Endothelial cell of umbilical vein (primary cell): ENCODE results near the gene ATAD1. TPM values are rescaled to one million over a fixed set of nuclear protein-coding genes. Genes with fewer than 3 reads are reported as not detected.

Experiments used
- BruUV-seq: library from RNA; stranded (reverse); fragments of 400-500 nt; replicated peaks from 2 replicates; lab custom pipeline; 2021; lab: Mats Ljungman, UMichigan
- CTCF ChIA-PET: fragments of 300-600, 350-600 bp; sonication (Branson Sonifier 250); formaldehyde crosslinking; loops from one replicate; lab custom pipeline; 2021; ENCODE audit warnings: antibody characterized with exemption, inconsistent platforms; lab: Charles Lee
- POLR2A ChIA-PET: fragments of 300-600, 350-600 bp; sonication (Branson Sonifier 250); formaldehyde crosslinking; loops from one replicate; lab custom pipeline; 2021; ENCODE audit warnings: antibody characterized with exemption, inconsistent platforms; lab: Charles Lee
- DNase-seq: peaks from one replicate; pipeline ENCODE4 v3.0.0-alpha.2; 2011; ENCODE audit warnings: low read depth, low spot score
- FAIRE-seq: peaks from 2 replicates; lab custom pipeline; 2011; peaks lifted over from hg19 to GRCh38; lab: Jason Lieb, UNC
- H2AFZ ChIP-seq: 2 replicates; pipeline ENCODE4 v1.6.0; 2012; ENCODE audit warnings: low read depth, low read length, control low read depth, inconsistent platforms
- H3K27ac ChIP-seq: 2 replicates; pipeline ENCODE4 v1.5.1; 2011; ENCODE audit warnings: low read depth, mild to moderate bottlenecking, control low read depth, low read length, moderate library complexity; ENCODE audit not compliant: insufficient read depth
- H3K27me3 ChIP-seq, 2 experiments: 2 replicates each; pipeline versions ENCODE4 v1.6.0 to v1.6.1; 2011; ENCODE audit warnings: low read length in 2 of 2, mixed read lengths in 1 of 2; ENCODE audit not compliant: control insufficient read depth in 2 of 2, insufficient read depth in 2 of 2
- H3K36me3 ChIP-seq, 2 experiments: 2 replicates in 1 of 2; 3 replicates in 1 of 2; pipeline ENCODE4 v1.5.1; 2011; ENCODE audit warnings: low read length in 2 of 2, mild to moderate bottlenecking in 1 of 2, moderate library complexity in 1 of 2; ENCODE audit not compliant: control insufficient read depth in 2 of 2, insufficient read depth in 2 of 2; ENCODE audit errors: extremely low read depth in 1 of 2
- H3K4me1 ChIP-seq: 3 replicates; pipeline ENCODE4 v1.5.1; 2011; ENCODE audit warnings: mild to moderate bottlenecking, low read length; ENCODE audit not compliant: control insufficient read depth, insufficient read depth; ENCODE audit errors: extremely low read depth
- H3K4me2 ChIP-seq: 2 replicates; pipeline ENCODE4 v1.6.1; 2011; ENCODE audit warnings: low read length, control low read depth, mixed read lengths; ENCODE audit not compliant: insufficient read depth
- H3K4me3 ChIP-seq, 3 experiments: fragments of 200-600 bp in 1 of 3; sonication (generic), shearing (Covaris generic) in 1 of 3; replicated peaks in 1 of 3; 2 replicates each; pipeline ENCODE4 v1.5.1; 2011 to 2016; ENCODE audit warnings: control low read depth in 3 of 3, low read length in 3 of 3, mild to moderate bottlenecking in 2 of 3, inconsistent platforms in 1 of 3, low read depth in 1 of 3, moderate library complexity in 1 of 3; ENCODE audit not compliant: insufficient read depth in 1 of 3
- H3K79me2 ChIP-seq: 2 replicates; pipeline ENCODE4 v1.6.0; 2012; ENCODE audit warnings: low read length, inconsistent platforms; ENCODE audit not compliant: control insufficient read depth, insufficient read depth
- H3K9ac ChIP-seq: replicated peaks from 2 replicates; pipeline ENCODE3; 2011; ENCODE audit warnings: low read length, control low read depth; ENCODE audit not compliant: insufficient read depth; ENCODE audit errors: extremely low read depth
- H3K9me1 ChIP-seq: replicated peaks from 3 replicates; pipeline ENCODE4 v1.6.0; 2011; ENCODE audit warnings: mild to moderate bottlenecking, low read length; ENCODE audit not compliant: control insufficient read depth, insufficient read depth; ENCODE audit errors: extremely low read depth
- H3K9me3 ChIP-seq: replicated peaks from 2 replicates; pipeline ENCODE4 v1.5.1; 2012; ENCODE audit warnings: low read length, inconsistent platforms; ENCODE audit not compliant: control insufficient read depth, insufficient read depth
- H4K20me1 ChIP-seq: replicated peaks from 2 replicates; pipeline ENCODE3; 2011; ENCODE audit warnings: mild to moderate bottlenecking, low read length; ENCODE audit not compliant: control insufficient read depth, insufficient read depth; ENCODE audit errors: extremely low read depth
- FOS ChIP-seq: IDR thresholded peaks from 2 replicates; pipeline ENCODE4 v1.6.1; 2011; ENCODE audit warnings: mild to moderate bottlenecking, low read length, moderate library complexity, borderline replicate concordance; ENCODE audit not compliant: insufficient read depth
- GATA2 ChIP-seq: IDR thresholded peaks from 2 replicates; pipeline ENCODE4 v1.7.0; 2011; ENCODE audit warnings: low read depth, mild to moderate bottlenecking, moderate library complexity, mixed read lengths, low read length; ENCODE audit not compliant: insufficient read length, insufficient read depth
- JUN ChIP-seq: IDR thresholded peaks from 2 replicates; pipeline ENCODE4 v1.6.1; 2011; ENCODE audit warnings: borderline replicate concordance, low read depth; ENCODE audit not compliant: insufficient read length, insufficient read depth
- MAX ChIP-seq: IDR thresholded peaks from 2 replicates; pipeline ENCODE4 v1.6.1; 2011; ENCODE audit not compliant: insufficient read depth, insufficient read length
- MYC ChIP-seq: IDR thresholded peaks from one replicate; pipeline ENCODE4 v1.6.1; 2011; ENCODE audit warnings: mild to moderate bottlenecking, low read depth, low read length
- POLR2A ChIP-seq: IDR thresholded peaks from 2 replicates; pipeline ENCODE4 v1.6.1; 2012; ENCODE audit warnings: low read depth, mild to moderate bottlenecking, control low read depth, low read length
- dilution Hi-C: fragments of 300-500 bp; cut with MboI; formaldehyde crosslinking; loops from one replicate; pipeline ENCODE4 v1.15.0; 2019; ENCODE audit warnings: low sequenced_read_pairs; ENCODE audit not compliant: extremely low pct_ligation_motif_present
- intact Hi-C: fragments of 100-400 bp; cut with micrococcal nuclease; formaldehyde crosslinking; loops from one replicate; pipeline ENCODE4 v1.10.0; 2022
- polyA plus RNA-seq, 4 experiments: library from polyadenylated mRNA; depleted of rRNA in 3 of 4; stranded (reverse) in 3 of 4; unstranded in 1 of 4; fragments of >200 nt; gene quantifications; 2 replicates each; pipeline versions ENCODE4 v1.2.1 to v1.2.3, GENCODE V29; 2011 to 2012; ENCODE audit warnings: missing spikeins in 1 of 4
- total RNA-seq: library from RNA; stranded (reverse); gene quantifications from 2 replicates; pipeline ENCODE4 v1.2.3, GENCODE V29; 2021
- TF ChIP-seq, protein P1 (sequence below), 2 donors: IDR thresholded peaks; 1 replicate in 1 of 2; 2 replicates in 1 of 2; pipeline ENCODE4 v1.5.1; 2011; ENCODE audit warnings: low read length in 2 of 2, mild to moderate bottlenecking in 2 of 2, moderate library complexity in 2 of 2, control low read depth in 1 of 2, inconsistent platforms in 1 of 2, low read depth in 1 of 2; ENCODE audit not compliant: insufficient read depth in 1 of 2; ENCODE audit errors: extremely low read depth in 1 of 2

Gene ATAD1
- total and polyA plus RNA-seq, 2 donors (not counting 3 experiments of a cell fraction or from before 2014, with no cell fraction given), result 5.2 to 25.8 TPM

- dilution Hi-C loops, result no loop called here
- CTCF ChIA-PET, result interaction anchor here (0.9 to 1.1 kb wide), 2 partner anchors 12 to 18 kb away, joined by 3 read pairs; no protein-coding TSS in a partner anchor
- FAIRE-seq, result no peak
- peaks cover 0 to 2% of the 10 kb centered on the region in 2 experiments for H3K36me3 ChIP-seq
- no peak for TF ChIP-seq MAX
- TF ChIP-seq, protein P1, sequence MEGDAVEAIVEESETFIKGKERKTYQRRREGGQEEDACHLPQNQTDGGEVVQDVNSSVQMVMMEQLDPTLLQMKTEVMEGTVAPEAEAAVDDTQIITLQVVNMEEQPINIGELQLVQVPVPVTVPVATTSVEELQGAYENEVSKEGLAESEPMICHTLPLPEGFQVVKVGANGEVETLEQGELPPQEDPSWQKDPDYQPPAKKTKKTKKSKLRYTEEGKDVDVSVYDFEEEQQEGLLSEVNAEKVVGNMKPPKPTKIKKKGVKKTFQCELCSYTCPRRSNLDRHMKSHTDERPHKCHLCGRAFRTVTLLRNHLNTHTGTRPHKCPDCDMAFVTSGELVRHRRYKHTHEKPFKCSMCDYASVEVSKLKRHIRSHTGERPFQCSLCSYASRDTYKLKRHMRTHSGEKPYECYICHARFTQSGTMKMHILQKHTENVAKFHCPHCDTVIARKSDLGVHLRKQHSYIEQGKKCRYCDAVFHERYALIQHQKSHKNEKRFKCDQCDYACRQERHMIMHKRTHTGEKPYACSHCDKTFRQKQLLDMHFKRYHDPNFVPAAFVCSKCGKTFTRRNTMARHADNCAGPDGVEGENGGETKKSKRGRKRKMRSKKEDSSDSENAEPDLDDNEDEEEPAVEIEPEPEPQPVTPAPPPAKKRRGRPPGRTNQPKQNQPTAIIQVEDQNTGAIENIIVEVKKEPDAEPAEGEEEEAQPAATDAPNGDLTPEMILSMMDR (IDR thresholded peaks at IDR 0.05; ENCODE audit: extremely low read depth in 1 of 2, insufficient read depth in 1 of 2, low read depth in 1 of 2, low read length in 2 of 2), result no peak
- H3K9me3 ChIP-seq, result no peaks in the 10 kb centered on the region
- peaks cover 7% of the 10 kb centered on the region for H3K4me1 ChIP-seq
- no peaks in the 10 kb centered on the region for H3K9me1 ChIP-seq
- H3K4me3 ChIP-seq, result no peak overlapping the region
- POLR2A ChIA-PET, result no interaction called here
- H3K27ac ChIP-seq, result no peak overlapping the region
- H3K9ac ChIP-seq, result no peak overlapping the region
- no TSS peak for BruUV-seq
- no peak overlapping the region for H2AFZ ChIP-seq
- no peak for DNase-seq
- H4K20me1 ChIP-seq, result no peaks in the 10 kb centered on the region
- H3K79me2 ChIP-seq, result no peaks in the 10 kb centered on the region
- H3K27me3 ChIP-seq, result no peaks in the 10 kb centered on the region
- intact Hi-C loops, result no loop called here
- H3K4me2 ChIP-seq, result no peak overlapping the region
Observed at GRCh38 chr10:87751274-87751673, 66.8 kb downstream of the ATAD1 start.

DNA sequence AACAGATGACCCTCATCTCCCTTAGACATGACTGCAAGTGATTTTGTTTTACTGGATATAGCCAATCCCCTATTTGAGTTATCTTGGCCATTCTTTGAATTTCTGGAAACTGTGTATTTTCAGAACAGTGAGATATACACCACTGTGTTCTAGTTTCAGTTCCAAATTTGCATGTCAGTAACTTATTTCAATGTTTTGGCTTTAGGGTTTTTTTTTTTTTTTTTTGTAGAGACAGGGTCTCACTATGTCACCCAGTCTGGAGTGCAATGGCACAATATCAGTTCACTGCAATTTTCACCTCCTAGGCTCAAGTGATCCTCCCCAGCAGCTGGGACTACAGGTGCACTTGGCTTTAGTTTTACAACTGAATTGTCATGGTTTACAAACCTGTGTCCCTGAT, 67.2 kb downstream of the ATAD1 start:
- no peak overlapping the region for H3K9ac ChIP-seq
- no peaks in the 10 kb centered on the region for H3K9me3 ChIP-seq
- no peak overlapping the region for H3K27ac ChIP-seq
- intact Hi-C loops, result no loop called here
- dilution Hi-C loops, result no loop called here
- peaks cover 0 to 2% of the 10 kb centered on the region in 2 experiments for H3K36me3 ChIP-seq
- ChIA-PET POLR2A (no interaction called here), CTCF (interaction anchor here (1.0 to 2.7 kb wide), 4 partner anchors 9 to 17 kb away, joined by 3 to 9 read pairs (median 5); no protein-coding TSS in a partner anchor)
- H4K20me1 ChIP-seq, result no peaks in the 10 kb centered on the region
- DNase-seq (no peak), FAIRE-seq (no peak)
- no peak overlapping the region for H2AFZ ChIP-seq
- peaks cover 7% of the 10 kb centered on the region for H3K4me1 ChIP-seq
- TF ChIP-seq MAX (no peak), GATA2 (no peak), MYC (no peak), JUN (no peak), POLR2A (no peak), FOS (no peak)
- TF ChIP-seq, protein P1 (IDR thresholded peaks at IDR 0.05; ENCODE audit: extremely low read depth in 1 of 2, insufficient read depth in 1 of 2, low read depth in 1 of 2, low read length in 2 of 2), result no peak
- no peak overlapping the region for H3K4me2 ChIP-seq
- no TSS peak for BruUV-seq
- no peak overlapping the region for H3K4me3 ChIP-seq
- H3K9me1 ChIP-seq, result no peaks in the 10 kb centered on the region
- no peaks in the 10 kb centered on the region for H3K27me3 ChIP-seq
- H3K79me2 ChIP-seq, result no peaks in the 10 kb centered on the region
